NT2/D1 (cell line): ENCODE results near the gene HAUS1.

Experiments used
- SUZ12 ChIP-seq: IDR thresholded peaks from 2 replicates; pipeline ENCODE4 v1.6.1; 2011; ENCODE audit not compliant: insufficient read length, insufficient read depth; ENCODE audit errors: extremely low read depth
- YY1 ChIP-seq: IDR thresholded peaks from 2 replicates; pipeline ENCODE4 v1.6.1; 2011; ENCODE audit not compliant: insufficient read length, insufficient read depth
- ZNF274 ChIP-seq: IDR thresholded peaks from 2 replicates; pipeline ENCODE4 v1.6.1; 2011; ENCODE audit warnings: mild to moderate bottlenecking, low read depth, low read length

DNA sequence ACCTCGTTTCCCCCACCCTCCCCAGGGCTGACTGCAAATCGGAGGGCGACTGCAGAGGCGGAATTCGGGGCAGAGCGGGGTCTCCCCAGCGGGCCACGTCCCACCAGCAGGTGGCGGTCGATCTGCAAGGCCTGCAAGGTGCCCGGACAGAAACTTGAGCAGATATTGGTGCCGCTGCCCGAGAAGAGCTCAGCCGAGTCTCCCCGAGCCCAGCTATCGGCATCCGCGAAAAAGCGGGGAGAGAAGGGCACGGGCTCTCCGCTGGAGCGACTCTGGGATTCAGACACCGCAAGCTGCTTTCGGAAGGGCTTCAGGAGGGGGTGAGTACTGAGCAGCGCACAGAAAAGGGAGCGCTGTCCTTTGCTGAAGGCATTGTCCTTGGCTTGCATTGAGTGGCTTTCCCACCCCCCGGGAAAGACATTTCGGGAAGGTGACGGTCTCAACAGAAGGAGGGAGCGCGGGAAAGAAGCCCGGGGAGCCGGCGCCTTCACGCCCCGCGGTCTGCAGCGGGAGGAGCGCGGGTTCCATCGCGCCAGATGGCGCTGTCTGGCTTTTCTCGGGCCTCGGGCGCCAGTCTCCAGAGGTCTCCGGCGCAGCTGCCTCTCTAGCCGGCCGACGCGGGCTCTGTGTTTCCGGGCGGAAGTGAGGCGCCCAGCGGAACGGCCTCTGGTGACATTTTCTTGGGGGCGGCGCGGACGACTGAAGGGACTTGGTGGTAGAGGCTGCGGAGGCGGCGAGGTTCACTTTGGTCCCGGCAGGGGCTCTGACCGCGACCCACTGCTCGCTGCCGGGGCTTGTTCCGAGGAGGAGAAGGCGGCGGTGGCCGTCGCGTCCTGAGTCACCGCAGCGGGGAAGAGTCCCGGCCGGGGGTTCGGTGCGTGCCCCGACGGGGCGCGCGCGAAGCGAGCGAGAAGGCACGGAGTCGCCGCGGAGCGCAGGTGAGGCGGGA, 69.5 kb downstream of the HAUS1 start:
- peak; percentile 23 for TF ChIP-seq YY1
- TF ChIP-seq SUZ12 = no peak
- TF ChIP-seq ZNF274 = no peak
